NCI-H748 (cell line): ENCODE measurements around the gene WNT5B.

ENCODE experiments used
- DNase-seq: peaks from one replicate; lab custom pipeline; 2025; ENCODE audit not compliant: unreplicated experiment; lab: John Stamatoyannopoulos, UW

The WNT5B gene

GRCh38 chr12:1650260-1650977 is 21.4 kb downstream of the WNT5B start:
- no peak for DNase-seq

GRCh38 chr12:1650978-1651361 is 21.9 kb downstream of the WNT5B start:
- DNase-seq = no peak

GRCh38 chr12:1651946-1652345 is 22.9 kb downstream of the WNT5B start:
- DNase-seq = no peak

GRCh38 chr12:1655225-1655788 is 26.3 kb downstream of the WNT5B start:
- DNase-seq = peak; percentile 15

- no peak for DNase-seq
Observed at GRCh38 chr12:1656902-1657301, 27.9 kb downstream of the WNT5B start.

GRCh38 chr12:1657688-1658087 is 28.7 kb downstream of the WNT5B start:
- no peak for DNase-seq

GRCh38 chr12:1660304-1661187 is 31.5 kb downstream of the WNT5B start:
- no peak for DNase-seq

- DNase-seq = peak; percentile 83
Observed at GRCh38 chr12:1661553-1662335, 32.7 kb downstream of the WNT5B start.

- no peak for DNase-seq
Observed at GRCh38 chr12:1662761-1663439, 33.9 kb downstream of the WNT5B start.

GRCh38 chr12:1663440-1664132 is 34.6 kb downstream of the WNT5B start:
- no peak for DNase-seq

GRCh38 chr12:1665366-1665765 is 36.3 kb downstream of the WNT5B start:
- DNase-seq = no peak

- DNase-seq = no peak
Observed at GRCh38 chr12:1666215-1666614, 37.2 kb downstream of the WNT5B start.

- no peak for DNase-seq
Observed at GRCh38 chr12:1666685-1667162, 37.7 kb downstream of the WNT5B start.

GRCh38 chr12:1668833-1669543 is 40.0 kb downstream of the WNT5B start:
- no peak for DNase-seq

- DNase-seq = no peak
Observed at GRCh38 chr12:1670358-1671268, 41.6 kb downstream of the WNT5B start.

GRCh38 chr12:1676043-1676442 is 47.0 kb downstream of the WNT5B start:
- no peak for DNase-seq

- DNase-seq = no peak
Observed at GRCh38 chr12:1680804-1681492, 51.9 kb downstream of the WNT5B start.

- no peak for DNase-seq
Observed at GRCh38 chr12:1681493-1681807, 52.4 kb downstream of the WNT5B start.
